Neural cell (in vitro differentiated cells): ENCODE measurements around the gene CRACR2B. TPM values are rescaled to one million over a fixed set of nuclear protein-coding genes. Genes with fewer than 3 reads are reported as not detected.

Experiments
- H2AFZ ChIP-seq: fragments of 200-600, 300-800 bp; sonication (generic), shearing (Covaris generic); 2 replicates; pipeline ENCODE4 v1.6.0; 2014; ENCODE audit warnings: low read depth, mild to moderate bottlenecking, antibody characterized with exemption, low read length, moderate library complexity
- H3F3A ChIP-seq: fragments of 200-600 bp; shearing (Covaris generic); 2 replicates; pipeline ENCODE4 v1.6.1; 2016; ENCODE audit warnings: mild to moderate bottlenecking, moderate library complexity, mixed read lengths, antibody characterized with exemption, low read length; ENCODE audit not compliant: insufficient read depth, poor library complexity, severe bottlenecking
- H3K27ac ChIP-seq: fragments of 200-600, 300-800 bp; sonication (generic), shearing (Covaris generic); 2 replicates; pipeline ENCODE4 v1.5.1; 2014; ENCODE audit warnings: mild to moderate bottlenecking, low read length, moderate library complexity
- H3K27me3 ChIP-seq: fragments of 300-800, 200-600 bp; sonication (generic), shearing (Covaris generic); 2 replicates; pipeline ENCODE4 v1.6.0; 2014; ENCODE audit warnings: mild to moderate bottlenecking, low read depth, low read length, moderate library complexity; ENCODE audit not compliant: insufficient read depth
- H3K36me3 ChIP-seq: fragments of 300-800, 200-600 bp; sonication (generic), shearing (Covaris generic); 2 replicates; pipeline ENCODE4 v1.5.1; 2014; ENCODE audit warnings: mild to moderate bottlenecking, antibody characterized with exemption, low read length, moderate library complexity; ENCODE audit not compliant: insufficient read depth
- H3K4me2 ChIP-seq: fragments of 300-800, 200-600 bp; sonication (generic), shearing (Covaris generic); 2 replicates; pipeline ENCODE4 v1.6.0; 2014; ENCODE audit warnings: mild to moderate bottlenecking, low read length
- H3K4me3 ChIP-seq: fragments of 300-800, 200-600 bp; sonication (generic), shearing (Covaris generic); 2 replicates; pipeline ENCODE4 v1.5.1; 2014; ENCODE audit warnings: mild to moderate bottlenecking, low read length, moderate library complexity
- H3K79me2 ChIP-seq: fragments of 200-600 bp; shearing (Covaris generic); replicated peaks from 2 replicates; pipeline ENCODE4 v1.6.0; 2014; ENCODE audit warnings: mild to moderate bottlenecking, low read length, moderate library complexity; ENCODE audit not compliant: insufficient read depth
- H3K9ac ChIP-seq: fragments of 300-800, 200-600 bp; sonication (generic), shearing (Covaris generic); 2 replicates; pipeline ENCODE4 v1.6.1; 2016; ENCODE audit warnings: mild to moderate bottlenecking, low read length, mixed read lengths
- H3K9me2 ChIP-seq: fragments of 200-600 bp; shearing (Covaris generic); 2 replicates; pipeline ENCODE4 v1.6.1; 2016; ENCODE audit warnings: mild to moderate bottlenecking, low read length, mixed read lengths; ENCODE audit not compliant: insufficient read depth
- H3K9me3 ChIP-seq: fragments of 200-600, 300-800 bp; sonication (generic), shearing (Covaris generic); 2 replicates; pipeline ENCODE4 v1.6.1; 2016; ENCODE audit warnings: mild to moderate bottlenecking, mixed run types, low read length, moderate library complexity, mixed read lengths
- H4K20me1 ChIP-seq: fragments of 200-600 bp; shearing (Covaris generic); 2 replicates; pipeline ENCODE4 v1.6.1; 2016; ENCODE audit warnings: mild to moderate bottlenecking, mixed run types; ENCODE audit not compliant: insufficient read depth
- CTCF ChIP-seq: fragments of 450-650 bp; IDR thresholded peaks from 2 replicates; pipeline ENCODE4 v1.5.1; 2014; ENCODE audit warnings: antibody characterized with exemption, mild to moderate bottlenecking, moderate library complexity; ENCODE audit not compliant: poor library complexity, severe bottlenecking
- EP300 ChIP-seq: fragments of 450-650 bp; conservative IDR thresholded peaks from 2 replicates; pipeline ENCODE4 v1.6.1; 2014; ENCODE audit warnings: antibody characterized with exemption, mild to moderate bottlenecking, moderate library complexity; ENCODE audit not compliant: poor library complexity, severe bottlenecking
- EZH2 ChIP-seq: fragments of 200-600, 300-800 bp; shearing (Covaris generic), sonication (generic); IDR thresholded peaks from 2 replicates; pipeline ENCODE4 v1.6.1; 2014; ENCODE audit warnings: antibody characterized with exemption, low read length, borderline replicate concordance, mild to moderate bottlenecking; ENCODE audit not compliant: insufficient read depth, poor library complexity, severe bottlenecking
- MXI1 ChIP-seq: fragments of 450-650 bp; conservative IDR thresholded peaks from 2 replicates; pipeline ENCODE4 v1.6.1; 2014; ENCODE audit warnings: antibody characterized with exemption, mild to moderate bottlenecking; ENCODE audit not compliant: poor library complexity, severe bottlenecking
- POLR2AphosphoS5 ChIP-seq: IDR thresholded peaks from 2 replicates; pipeline ENCODE4 v1.6.1; 2012
- polyA plus RNA-seq: library from polyadenylated mRNA; depleted of rRNA; stranded (reverse); fragments of >200 nt; gene quantifications from 2 replicates; pipeline ENCODE4 v1.2.3, GENCODE V29; 2014
- TF ChIP-seq, protein P1 (sequence below): IDR thresholded peaks from 2 replicates; pipeline ENCODE4 v1.6.1; 2012; ENCODE audit warnings: borderline replicate concordance

CRACR2B gene
- polyA plus RNA-seq, 1 donor from 2014 or later = 1.2 TPM

DNA sequence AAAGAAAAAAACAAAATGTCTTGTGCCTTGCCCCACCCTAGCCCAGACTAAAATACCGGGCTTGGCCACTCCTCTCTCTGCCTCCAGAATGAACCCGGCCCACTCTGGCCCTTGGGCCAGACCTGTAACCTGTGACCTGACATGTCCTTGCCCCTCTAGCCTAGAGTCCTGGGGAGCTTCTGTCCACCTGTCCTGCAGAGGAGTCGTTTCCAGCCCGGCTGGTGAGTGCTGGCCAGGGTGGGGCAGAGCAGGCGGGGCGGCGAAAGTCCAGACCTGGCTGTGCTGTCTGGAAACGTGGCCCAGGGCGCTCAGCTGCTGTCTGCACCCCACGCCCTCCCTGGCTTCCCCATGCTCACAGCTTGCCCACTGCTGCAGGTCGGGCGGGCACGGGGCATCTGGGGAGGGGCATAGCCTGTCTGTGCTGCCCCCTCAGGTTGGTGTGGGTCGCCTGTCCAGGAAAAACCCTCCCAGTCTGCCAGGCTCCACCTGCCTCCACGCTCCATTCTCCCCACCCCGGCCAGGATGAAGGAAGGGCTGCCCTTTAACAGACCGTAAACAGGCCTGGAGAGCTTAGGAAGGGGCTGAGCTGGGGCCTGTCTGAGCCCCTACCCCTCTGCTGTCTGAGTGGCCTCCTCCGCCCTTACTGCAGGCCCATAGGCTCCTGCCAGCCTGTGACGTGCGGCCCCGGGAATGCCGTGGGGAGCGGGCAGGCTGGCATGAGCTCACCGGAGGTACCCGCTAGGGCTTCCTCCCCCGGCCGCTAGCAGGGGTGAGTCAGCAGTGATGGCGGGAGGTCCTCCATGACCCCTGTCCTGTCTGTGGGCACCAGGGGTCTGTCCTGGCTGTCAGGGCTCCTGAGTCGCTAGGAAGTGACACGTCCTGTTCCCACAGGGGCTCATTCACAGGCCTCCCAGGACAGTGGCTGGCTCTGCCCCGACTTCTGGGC, 6.9 kb downstream of the CRACR2B start:
- H3K27ac ChIP-seq = no peak overlapping the region
- H4K20me1 ChIP-seq = no peaks in the 10 kb centered on the region
- no peak overlapping the region for H3K4me3 ChIP-seq
- H3F3A ChIP-seq = no peaks in the 10 kb centered on the region
- no peak overlapping the region for H2AFZ ChIP-seq
- H3K4me2 ChIP-seq = no peak overlapping the region
- no peaks in the 10 kb centered on the region for H3K9me3 ChIP-seq
- peaks cover 16% of the 10 kb centered on the region for H3K27me3 ChIP-seq
- no peaks in the 10 kb centered on the region for H3K9me2 ChIP-seq
- TF ChIP-seq EP300 = no peak
- no peak for TF ChIP-seq POLR2AphosphoS5
- no peak for TF ChIP-seq CTCF
- TF ChIP-seq MXI1 = no peak
- TF ChIP-seq EZH2 = no peak
- TF ChIP-seq, protein P1, sequence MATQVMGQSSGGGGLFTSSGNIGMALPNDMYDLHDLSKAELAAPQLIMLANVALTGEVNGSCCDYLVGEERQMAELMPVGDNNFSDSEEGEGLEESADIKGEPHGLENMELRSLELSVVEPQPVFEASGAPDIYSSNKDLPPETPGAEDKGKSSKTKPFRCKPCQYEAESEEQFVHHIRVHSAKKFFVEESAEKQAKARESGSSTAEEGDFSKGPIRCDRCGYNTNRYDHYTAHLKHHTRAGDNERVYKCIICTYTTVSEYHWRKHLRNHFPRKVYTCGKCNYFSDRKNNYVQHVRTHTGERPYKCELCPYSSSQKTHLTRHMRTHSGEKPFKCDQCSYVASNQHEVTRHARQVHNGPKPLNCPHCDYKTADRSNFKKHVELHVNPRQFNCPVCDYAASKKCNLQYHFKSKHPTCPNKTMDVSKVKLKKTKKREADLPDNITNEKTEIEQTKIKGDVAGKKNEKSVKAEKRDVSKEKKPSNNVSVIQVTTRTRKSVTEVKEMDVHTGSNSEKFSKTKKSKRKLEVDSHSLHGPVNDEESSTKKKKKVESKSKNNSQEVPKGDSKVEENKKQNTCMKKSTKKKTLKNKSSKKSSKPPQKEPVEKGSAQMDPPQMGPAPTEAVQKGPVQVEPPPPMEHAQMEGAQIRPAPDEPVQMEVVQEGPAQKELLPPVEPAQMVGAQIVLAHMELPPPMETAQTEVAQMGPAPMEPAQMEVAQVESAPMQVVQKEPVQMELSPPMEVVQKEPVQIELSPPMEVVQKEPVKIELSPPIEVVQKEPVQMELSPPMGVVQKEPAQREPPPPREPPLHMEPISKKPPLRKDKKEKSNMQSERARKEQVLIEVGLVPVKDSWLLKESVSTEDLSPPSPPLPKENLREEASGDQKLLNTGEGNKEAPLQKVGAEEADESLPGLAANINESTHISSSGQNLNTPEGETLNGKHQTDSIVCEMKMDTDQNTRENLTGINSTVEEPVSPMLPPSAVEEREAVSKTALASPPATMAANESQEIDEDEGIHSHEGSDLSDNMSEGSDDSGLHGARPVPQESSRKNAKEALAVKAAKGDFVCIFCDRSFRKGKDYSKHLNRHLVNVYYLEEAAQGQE = no peak
- H3K9ac ChIP-seq = no peak overlapping the region
- no peaks in the 10 kb centered on the region for H3K79me2 ChIP-seq
- no peaks in the 10 kb centered on the region for H3K36me3 ChIP-seq

DNA sequence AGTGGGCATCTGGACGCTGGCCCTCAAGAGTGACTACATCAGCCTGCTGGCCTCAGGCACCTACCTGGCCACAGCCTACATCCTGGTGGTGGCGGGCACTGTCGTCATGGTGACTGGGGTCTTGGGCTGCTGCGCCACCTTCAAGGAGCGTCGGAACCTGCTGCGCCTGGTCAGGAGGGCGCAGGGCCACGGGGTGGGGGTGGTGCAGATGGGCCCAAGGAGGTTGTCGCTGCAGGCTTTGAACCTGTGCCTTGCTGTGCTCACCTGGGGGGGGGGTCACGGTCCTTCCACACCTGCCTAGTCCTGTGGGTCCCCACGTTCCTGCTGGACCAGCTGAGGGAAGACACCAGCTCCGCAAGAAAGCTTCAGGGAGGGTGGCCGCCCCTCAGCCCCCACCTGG, 8.6 kb downstream of the CRACR2B start:
- H3K27me3 ChIP-seq = peaks cover 1% of the 10 kb centered on the region
- H4K20me1 ChIP-seq = no peaks in the 10 kb centered on the region
- no peaks in the 10 kb centered on the region for H3K36me3 ChIP-seq

More for the DNA sequence above, 8.6 kb downstream of the CRACR2B start:
- no peak overlapping the region for H3K27ac ChIP-seq
- H3K9ac ChIP-seq = no peak overlapping the region
- peaks cover 2% of the 10 kb centered on the region for H3K79me2 ChIP-seq
- no peaks in the 10 kb centered on the region for H3F3A ChIP-seq
- H3K9me2 ChIP-seq = no peaks in the 10 kb centered on the region
- H3K4me3 ChIP-seq = no peak overlapping the region
- H3K9me3 ChIP-seq = no peaks in the 10 kb centered on the region
- no peak overlapping the region for H3K4me2 ChIP-seq
- TF ChIP-seq CTCF = no peak
- no peak for TF ChIP-seq EZH2
- no peak for TF ChIP-seq EP300
- no peak for TF ChIP-seq MXI1
- TF ChIP-seq, protein P1 = no peak
- no peak for TF ChIP-seq POLR2AphosphoS5
- no peak overlapping the region for H2AFZ ChIP-seq
